AG20443 (cell line): ENCODE results near the gene SPEM3.
"Not testable (repeated sequence)": the region's sequence is repeated elsewhere in the genome, so short reads cannot be mapped to it uniquely, and the experiment has no call there.

Experiments used
- DNase-seq: peaks from one replicate; pipeline ENCODE4 v3.0.0; 2012; ENCODE audit warnings: low spot score, mixed read lengths

SPEM3 gene

GRCh38 chr17:7474767-7475166, 46.1 kb downstream of the SPEM3 start:
- not testable (repeated sequence) for DNase-seq

DNA sequence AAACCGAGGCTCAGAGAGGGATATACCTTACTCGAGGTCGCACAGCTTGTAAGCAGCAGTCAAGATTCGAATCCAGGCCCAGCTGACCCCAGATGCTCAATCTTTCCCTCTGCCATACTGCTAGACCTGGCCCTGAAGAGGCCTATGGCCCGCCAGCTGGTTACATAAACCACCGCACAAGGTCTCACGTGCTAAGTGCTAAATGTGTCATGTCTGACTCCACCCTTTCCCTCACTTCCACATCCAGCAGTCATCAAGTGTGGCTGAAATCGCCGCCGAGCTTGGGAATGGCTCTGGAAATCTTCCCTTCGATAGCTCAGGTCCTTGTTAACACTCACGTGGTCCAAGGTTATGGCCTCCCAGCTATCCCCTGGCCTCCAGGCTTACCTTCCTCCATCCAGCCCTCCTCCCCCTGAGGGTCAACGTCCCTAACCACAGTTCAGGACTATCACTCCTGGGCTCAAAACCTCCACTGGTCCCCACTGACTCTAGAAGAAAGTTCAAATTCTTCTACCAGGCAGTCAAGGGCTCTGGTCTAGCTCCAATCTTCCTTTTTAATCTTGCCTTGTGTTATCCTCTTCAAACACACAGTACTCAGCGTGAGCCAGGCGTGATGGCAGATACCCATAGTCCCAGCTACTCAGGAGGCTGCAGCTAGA, 47.2 kb downstream of the SPEM3 start:
- DNase-seq: peak; percentile 82

GRCh38 chr17:7476494-7476893, 47.8 kb downstream of the SPEM3 start:
- no peak for DNase-seq

- no peak for DNase-seq
These were observed 48.3 kb downstream of the SPEM3 start for GRCh38 chr17:7476951-7477350.

- DNase-seq: peak; percentile 87
These were observed 49.0 kb downstream of the SPEM3 start for GRCh38 chr17:7477392-7478275.

GRCh38 chr17:7478276-7479212, 49.9 kb downstream of the SPEM3 start:
- DNase-seq: peak; percentile 62

DNA sequence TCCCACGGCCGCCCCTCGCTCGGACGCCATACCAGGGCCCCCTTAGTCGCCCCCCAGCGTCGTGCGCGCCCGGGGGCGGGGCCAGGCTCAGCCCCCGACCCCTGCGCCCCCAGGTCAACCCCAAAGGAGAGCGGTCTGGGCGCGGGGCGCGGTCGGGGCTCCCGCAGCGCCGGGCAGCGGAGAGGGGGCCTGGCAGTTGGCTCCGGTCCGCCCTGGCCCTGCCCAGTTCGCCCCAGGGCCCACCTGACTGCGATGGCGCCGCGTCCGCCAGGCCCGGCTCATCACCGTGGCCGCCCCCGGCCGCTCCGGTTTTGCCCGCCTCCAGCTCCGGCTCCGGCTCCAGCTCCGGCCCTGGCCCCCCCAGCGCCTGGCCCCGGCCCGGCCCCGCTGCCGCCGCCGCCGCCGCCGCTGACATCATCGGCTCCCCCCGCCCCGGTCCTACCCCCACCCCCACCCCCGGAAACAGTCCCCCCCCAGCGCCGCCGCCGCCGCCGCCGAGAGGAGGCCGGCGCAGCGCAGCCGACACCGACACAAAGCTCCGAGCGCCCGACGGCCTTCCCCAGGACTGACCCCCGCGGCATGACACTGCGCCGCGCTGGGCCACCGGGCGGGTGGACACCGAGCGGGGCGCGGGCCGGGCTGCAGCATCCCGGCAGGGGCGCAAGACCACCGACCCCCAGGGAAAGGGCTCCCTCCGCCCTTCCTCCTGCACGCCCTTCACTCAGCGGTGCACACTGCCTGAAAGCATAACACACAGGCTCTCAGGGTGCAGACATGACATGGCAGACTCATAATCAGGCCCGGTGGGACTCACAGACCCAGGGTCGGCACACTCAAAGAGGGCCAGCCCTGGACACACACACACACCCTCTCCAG, 50.8 kb downstream of the SPEM3 start, which contains the start of gene ZBTB4:
TSS of gene ZBTB4 (minus strand) at position 419 of the 876 bp plus-strand sequence. CDS start 12,830 bp downstream, outside the sequence.
- DNase-seq: peak; percentile 84

GRCh38 chr17:7480089-7480384, 51.4 kb downstream of the SPEM3 start:
- DNase-seq: no peak

GRCh38 chr17:7481275-7481674, 52.6 kb downstream of the SPEM3 start, which contains the start of gene SLC35G6:
Gene SLC35G6 (plus strand): TSS chr17:7481446. CDS start chr17:7481517, 71 bp downstream.
- DNase-seq: not testable (repeated sequence)

- not testable (repeated sequence) for DNase-seq
These were observed 53.4 kb downstream of the SPEM3 start for GRCh38 chr17:7481842-7482741.
